Thyroid gland (tissue), 4 donors: Measurements from ENCODE around the gene PNPLA2. TPM values are rescaled to one million over a fixed set of nuclear protein-coding genes. Genes with fewer than 3 reads are reported as not detected.

Source experiments
- DNase-seq, 2 donors: peaks; one replicate each; pipeline ENCODE4 v3.0.0-alpha.2; 2019
- H3K27ac ChIP-seq, 3 donors: fragments of 200-600 bp; sonication (generic); 1 replicate in 2 of 3; 2 replicates in 1 of 3; pipeline ENCODE4 v1.5.1; 2016 to 2019; ENCODE audit warnings: mild to moderate bottlenecking in 1 of 3, moderate library complexity in 1 of 3
- H3K27me3 ChIP-seq: fragments of 200-600 bp; sonication (generic); one replicate; pipeline ENCODE4 v1.5.1; 2019
- H3K36me3 ChIP-seq, 2 donors: fragments of 200-600 bp; sonication (generic); one replicate each; pipeline ENCODE4 v1.5.1; 2016 to 2019
- H3K4me1 ChIP-seq, 2 donors: fragments of 200-600 bp; sonication (generic); one replicate each; pipeline ENCODE4 v1.5.1; 2017 to 2019
- H3K4me3 ChIP-seq, 3 donors: fragments of 200-600 bp; sonication (generic); replicated peaks in 1 of 3; 1 replicate in 2 of 3; 2 replicates in 1 of 3; pipeline ENCODE4 v1.5.1; 2016; ENCODE audit warnings: mild to moderate bottlenecking in 1 of 3
- H3K9me3 ChIP-seq: fragments of 200-600 bp; sonication (generic); one replicate; pipeline ENCODE4 v1.5.1; 2017
- CTCF ChIP-seq, 6 experiments: fragments of 200-600 bp in 3 of 6; fragments of 450-650 bp in 3 of 6; sonication (generic) in 3 of 6; IDR thresholded peaks; one replicate each; pipeline ENCODE4 v1.5.1; 2016 to 2019; ENCODE audit warnings: antibody characterized with exemption in 6 of 6, mild to moderate bottlenecking in 2 of 6, inconsistent platforms in 1 of 6, moderate library complexity in 1 of 6
- POLR2A ChIP-seq, 2 donors: fragments of 450-650 bp; IDR thresholded peaks; one replicate each; pipeline ENCODE4 v1.6.1; 2017; ENCODE audit warnings: antibody characterized with exemption in 2 of 2, mild to moderate bottlenecking in 2 of 2, moderate library complexity in 1 of 2
- WGBS, 2 donors: methylation state at CpG; one replicate each; pipeline ENCODE4 v1.1.5; 2017; 5-methylcytosine and 5-hydroxymethylcytosine counted together
- intact Hi-C: fragments of 100-400 bp; cut with DNase I; formaldehyde crosslinking; loops from one replicate; pipeline ENCODE4 v1.15.1; 2023
- total RNA-seq, 4 donors: library from RNA; depleted of rRNA; stranded (reverse); fragments of >200 nt; gene quantifications; one replicate each; pipeline ENCODE4 v1.2.3, GENCODE V29; 2016

The PNPLA2 gene
- total RNA-seq, 4 donors from 2014 or later = 35.8 to 95.0 (median 57.6) TPM

GRCh38 chr11:823441-824291, 5.0 kb downstream of the PNPLA2 start:
- no peak for DNase-seq
- H3K4me3 ChIP-seq = no peak overlapping the region
- H3K27ac ChIP-seq = no peak overlapping the region
- no peaks in the 10 kb centered on the region for H3K9me3 ChIP-seq
- WGBS, 2 donors = 87 to 94% methylated on average over 15 to 37 of the region's 53 CpGs
- H3K4me1 ChIP-seq = peaks cover 36 to 44% of the 10 kb centered on the region in 2 donors
- TF ChIP-seq POLR2A (IDR thresholded peaks at IDR 0.05) (no peak), CTCF (IDR thresholded peaks at IDR 0.05) (no peak)
- H3K36me3 ChIP-seq = peaks cover 28 to 36% of the 10 kb centered on the region in 2 donors
- intact Hi-C loops = loop anchor here (10.0 kb wide), 1 partner anchor 91 kb away; the partner anchor contains the start of gene CHID1
- no peaks in the 10 kb centered on the region for H3K27me3 ChIP-seq

GRCh38 chr11:824292-824880, 5.7 kb downstream of the PNPLA2 start:
- H3K27ac ChIP-seq = no peak overlapping the region
- WGBS, 2 donors = 88 to 89% methylated on average over 31 to 36 of the region's 59 CpGs
- no peak for DNase-seq
- H3K27me3 ChIP-seq = no peaks in the 10 kb centered on the region
- no peaks in the 10 kb centered on the region for H3K9me3 ChIP-seq
- intact Hi-C loops = loop anchor here (10.0 kb wide), 1 partner anchor 90 kb away; the partner anchor contains the start of gene CHID1
- no peak for TF ChIP-seq CTCF (IDR thresholded peaks at IDR 0.05)
- no peak for TF ChIP-seq POLR2A (IDR thresholded peaks at IDR 0.05)
- H3K36me3 ChIP-seq = peaks cover 28 to 36% of the 10 kb centered on the region in 2 donors
- peaks cover 41 to 48% of the 10 kb centered on the region in 2 donors for H3K4me1 ChIP-seq
- no peak overlapping the region for H3K4me3 ChIP-seq

GRCh38 chr11:824942-825341, 6.2 kb downstream of the PNPLA2 start:
- Histone ChIP-seq H3K36me3 (peaks cover 28 to 36% of the 10 kb centered on the region in 2 donors), H3K27ac (no peak overlapping the region), H3K4me3 (no peak overlapping the region), H3K9me3 (no peaks in the 10 kb centered on the region), H3K27me3 (no peaks in the 10 kb centered on the region), H3K4me1 (peaks cover 46 to 53% of the 10 kb centered on the region in 2 donors)
- DNase-seq = no peak
- WGBS, 2 donors = 89 to 92% methylated on average over 10 to 11 of the region's 11 CpGs
- TF ChIP-seq POLR2A (IDR thresholded peaks at IDR 0.05) (no peak), CTCF (IDR thresholded peaks at IDR 0.05) (no peak)
- intact Hi-C loops = loop anchor here (10.0 kb wide), 1 partner anchor 90 kb away; the partner anchor contains the start of gene CHID1

- Histone ChIP-seq H3K27me3 (no peaks in the 10 kb centered on the region), H3K4me1 (peaks cover 48 to 58% of the 10 kb centered on the region in 2 donors), H3K27ac (no peak overlapping the region), H3K4me3 (no peak overlapping the region), H3K9me3 (no peaks in the 10 kb centered on the region), H3K36me3 (peaks cover 28 to 36% of the 10 kb centered on the region in 2 donors)
- intact Hi-C loops = loop anchor here (10.0 kb wide), 1 partner anchor 89 kb away; the partner anchor contains the start of gene CHID1
- WGBS, 2 donors = 80 to 87% methylated on average over 8 to 10 of the region's 12 CpGs
- no peak for DNase-seq
- TF ChIP-seq POLR2A (IDR thresholded peaks at IDR 0.05) (no peak), CTCF (IDR thresholded peaks at IDR 0.05) (no peak)
These were observed 6.9 kb downstream of the PNPLA2 start for GRCh38 chr11:825366-826226.
